ENCODE results near the gene SCNN1G. TPM values are rescaled to one million over a fixed set of nuclear protein-coding genes. Genes with fewer than 3 reads are reported as not detected.

Gene SCNN1G
- total RNA-seq, 1 experiment from 2014 or later, result 1.3 TPM

GRCh38 chr16:23223368-23223767 is 40.8 kb downstream of the SCNN1G start:
- DNase-seq (ENCODE audit: low spot score), result no peak
- ChIA-PET POLR2A (no interaction called here), CTCF (interaction anchor here (1.3 to 1.9 kb wide), 3 partner anchors 14 to 213 kb away, joined by 3 to 9 read pairs (median 5); no protein-coding TSS in a partner anchor)
- peak; percentile 47 for ATAC-seq
- H3K4me3 Mint-ChIP-seq, result no peak overlapping the region
- peaks cover 2% of the 10 kb centered on the region; the same call in 1 of the 2 replicates for H3K27me3 Mint-ChIP-seq (ENCODE audit: low read depth)
- peaks cover 12% of the 10 kb centered on the region for H3K9me3 Mint-ChIP-seq
- peaks cover 11% of the 10 kb centered on the region for H3K4me1 Mint-ChIP-seq
- TF ChIP-seq ZNF671 (CRISPR knock-in tag; IDR thresholded peaks at IDR 0.05) (no peak), ZNF425 (CRISPR knock-in tag; conservative IDR thresholded peaks at IDR 0.05) (no peak), ZNF219 (CRISPR knock-in tag; IDR thresholded peaks at IDR 0.05; ENCODE audit: borderline replicate concordance) (no peak), ZNF396 (CRISPR knock-in tag; IDR thresholded peaks at IDR 0.05; ENCODE audit: borderline replicate concordance) (no peak)
- no peak overlapping the region for H3K27ac Mint-ChIP-seq
- no peaks in the 10 kb centered on the region for H3K36me3 Mint-ChIP-seq

DNA sequence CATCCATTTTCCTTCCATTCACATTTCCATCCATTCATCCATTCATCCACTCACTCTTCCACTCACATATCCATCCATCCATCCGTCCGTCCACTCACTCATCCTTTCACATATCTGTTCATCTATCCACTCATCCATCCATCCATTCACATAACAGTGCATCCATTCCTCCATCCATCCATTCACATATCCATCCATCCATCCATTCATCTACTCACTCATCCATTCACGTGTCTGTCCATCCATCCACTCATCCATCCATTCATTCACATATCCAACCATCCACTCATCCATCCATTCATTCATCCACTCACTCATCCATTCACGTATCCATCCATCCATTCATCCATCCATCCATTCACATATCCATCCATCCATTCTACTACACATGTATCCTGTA is 42.6 kb downstream of the SCNN1G start:
- no peak for DNase-seq (ENCODE audit: low spot score)

GRCh38 chr16:23225634-23226033 is 43.1 kb downstream of the SCNN1G start:
- peaks cover 3% of the 10 kb centered on the region; the same call in 1 of the 2 replicates for H3K27me3 Mint-ChIP-seq (ENCODE audit: low read depth)
- POLR2A ChIA-PET, result no interaction called here
- TF ChIP-seq ZNF396 (CRISPR knock-in tag; IDR thresholded peaks at IDR 0.05; ENCODE audit: borderline replicate concordance), result no peak
- TF ChIP-seq EMX1 (CRISPR knock-in tag; IDR thresholded peaks at IDR 0.05), result no peak
- TF ChIP-seq NR2C2 (CRISPR knock-in tag; IDR thresholded peaks at IDR 0.05), result no peak
- TF ChIP-seq, protein P1, sequence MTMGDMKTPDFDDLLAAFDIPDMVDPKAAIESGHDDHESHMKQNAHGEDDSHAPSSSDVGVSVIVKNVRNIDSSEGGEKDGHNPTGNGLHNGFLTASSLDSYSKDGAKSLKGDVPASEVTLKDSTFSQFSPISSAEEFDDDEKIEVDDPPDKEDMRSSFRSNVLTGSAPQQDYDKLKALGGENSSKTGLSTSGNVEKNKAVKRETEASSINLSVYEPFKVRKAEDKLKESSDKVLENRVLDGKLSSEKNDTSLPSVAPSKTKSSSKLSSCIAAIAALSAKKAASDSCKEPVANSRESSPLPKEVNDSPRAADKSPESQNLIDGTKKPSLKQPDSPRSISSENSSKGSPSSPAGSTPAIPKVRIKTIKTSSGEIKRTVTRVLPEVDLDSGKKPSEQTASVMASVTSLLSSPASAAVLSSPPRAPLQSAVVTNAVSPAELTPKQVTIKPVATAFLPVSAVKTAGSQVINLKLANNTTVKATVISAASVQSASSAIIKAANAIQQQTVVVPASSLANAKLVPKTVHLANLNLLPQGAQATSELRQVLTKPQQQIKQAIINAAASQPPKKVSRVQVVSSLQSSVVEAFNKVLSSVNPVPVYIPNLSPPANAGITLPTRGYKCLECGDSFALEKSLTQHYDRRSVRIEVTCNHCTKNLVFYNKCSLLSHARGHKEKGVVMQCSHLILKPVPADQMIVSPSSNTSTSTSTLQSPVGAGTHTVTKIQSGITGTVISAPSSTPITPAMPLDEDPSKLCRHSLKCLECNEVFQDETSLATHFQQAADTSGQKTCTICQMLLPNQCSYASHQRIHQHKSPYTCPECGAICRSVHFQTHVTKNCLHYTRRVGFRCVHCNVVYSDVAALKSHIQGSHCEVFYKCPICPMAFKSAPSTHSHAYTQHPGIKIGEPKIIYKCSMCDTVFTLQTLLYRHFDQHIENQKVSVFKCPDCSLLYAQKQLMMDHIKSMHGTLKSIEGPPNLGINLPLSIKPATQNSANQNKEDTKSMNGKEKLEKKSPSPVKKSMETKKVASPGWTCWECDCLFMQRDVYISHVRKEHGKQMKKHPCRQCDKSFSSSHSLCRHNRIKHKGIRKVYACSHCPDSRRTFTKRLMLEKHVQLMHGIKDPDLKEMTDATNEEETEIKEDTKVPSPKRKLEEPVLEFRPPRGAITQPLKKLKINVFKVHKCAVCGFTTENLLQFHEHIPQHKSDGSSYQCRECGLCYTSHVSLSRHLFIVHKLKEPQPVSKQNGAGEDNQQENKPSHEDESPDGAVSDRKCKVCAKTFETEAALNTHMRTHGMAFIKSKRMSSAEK (CRISPR knock-in tag; IDR thresholded peaks at IDR 0.05; ENCODE audit: borderline replicate concordance), result no peak
- TF ChIP-seq STAT6 (CRISPR knock-in tag; conservative IDR thresholded peaks at IDR 0.05; ENCODE audit: low read depth), result no peak
- TF ChIP-seq, protein P2, sequence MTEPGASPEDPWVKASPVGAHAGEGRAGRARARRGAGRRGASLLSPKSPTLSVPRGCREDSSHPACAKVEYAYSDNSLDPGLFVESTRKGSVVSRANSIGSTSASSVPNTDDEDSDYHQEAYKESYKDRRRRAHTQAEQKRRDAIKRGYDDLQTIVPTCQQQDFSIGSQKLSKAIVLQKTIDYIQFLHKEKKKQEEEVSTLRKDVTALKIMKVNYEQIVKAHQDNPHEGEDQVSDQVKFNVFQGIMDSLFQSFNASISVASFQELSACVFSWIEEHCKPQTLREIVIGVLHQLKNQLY (CRISPR knock-in tag; IDR thresholded peaks at IDR 0.05), result no peak

More for the DNA sequence above, 42.6 kb downstream of the SCNN1G start:
- Mint-ChIP-seq H3K4me3 (no peak overlapping the region), H3K27me3 (ENCODE audit: low read depth) (peaks cover 3% of the 10 kb centered on the region; the same call in 1 of the 2 replicates), H3K27ac (peak overlapping the region; percentile 14), H3K36me3 (no peaks in the 10 kb centered on the region), H3K9me3 (peaks cover 12% of the 10 kb centered on the region), H3K4me1 (peaks cover 11% of the 10 kb centered on the region)
- ChIA-PET POLR2A (no interaction called here), CTCF (no interaction called here)
- no peak for ATAC-seq
- TF ChIP-seq KAT7 (CRISPR knock-in tag; IDR thresholded peaks at IDR 0.05; ENCODE audit: borderline replicate concordance) (no peak), CBFB (CRISPR knock-in tag; IDR thresholded peaks at IDR 0.05; ENCODE audit: low read depth) (no peak), CTCF (IDR thresholded peaks at IDR 0.05) (no peak), FOXP1 (CRISPR knock-in tag; IDR thresholded peaks at IDR 0.05; ENCODE audit: borderline replicate concordance) (no peak), SP1 (CRISPR knock-in tag; conservative IDR thresholded peaks at IDR 0.05) (no peak), CREM (CRISPR knock-in tag; IDR thresholded peaks at IDR 0.05) (no peak)
- TF ChIP-seq, protein P3, sequence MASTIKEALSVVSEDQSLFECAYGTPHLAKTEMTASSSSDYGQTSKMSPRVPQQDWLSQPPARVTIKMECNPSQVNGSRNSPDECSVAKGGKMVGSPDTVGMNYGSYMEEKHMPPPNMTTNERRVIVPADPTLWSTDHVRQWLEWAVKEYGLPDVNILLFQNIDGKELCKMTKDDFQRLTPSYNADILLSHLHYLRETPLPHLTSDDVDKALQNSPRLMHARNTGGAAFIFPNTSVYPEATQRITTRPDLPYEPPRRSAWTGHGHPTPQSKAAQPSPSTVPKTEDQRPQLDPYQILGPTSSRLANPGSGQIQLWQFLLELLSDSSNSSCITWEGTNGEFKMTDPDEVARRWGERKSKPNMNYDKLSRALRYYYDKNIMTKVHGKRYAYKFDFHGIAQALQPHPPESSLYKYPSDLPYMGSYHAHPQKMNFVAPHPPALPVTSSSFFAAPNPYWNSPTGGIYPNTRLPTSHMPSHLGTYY (CRISPR knock-in tag; IDR thresholded peaks at IDR 0.05), result no peak
- TF ChIP-seq, protein P4, sequence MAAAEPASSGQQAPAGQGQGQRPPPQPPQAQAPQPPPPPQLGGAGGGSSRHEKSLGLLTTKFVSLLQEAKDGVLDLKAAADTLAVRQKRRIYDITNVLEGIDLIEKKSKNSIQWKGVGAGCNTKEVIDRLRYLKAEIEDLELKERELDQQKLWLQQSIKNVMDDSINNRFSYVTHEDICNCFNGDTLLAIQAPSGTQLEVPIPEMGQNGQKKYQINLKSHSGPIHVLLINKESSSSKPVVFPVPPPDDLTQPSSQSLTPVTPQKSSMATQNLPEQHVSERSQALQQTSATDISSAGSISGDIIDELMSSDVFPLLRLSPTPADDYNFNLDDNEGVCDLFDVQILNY (CRISPR knock-in tag; IDR thresholded peaks at IDR 0.05), result no peak

More at GRCh38 chr16:23225634-23226033, 43.1 kb downstream of the SCNN1G start:
- CTCF ChIA-PET, result no interaction called here
- ATAC-seq, result no peak
- H3K4me1 Mint-ChIP-seq, result peaks cover 11% of the 10 kb centered on the region
- DNase-seq (ENCODE audit: low spot score), result no peak
- peaks cover 12% of the 10 kb centered on the region for H3K9me3 Mint-ChIP-seq
- no peak overlapping the region for H3K4me3 Mint-ChIP-seq
- no peak overlapping the region for H3K27ac Mint-ChIP-seq
- no peaks in the 10 kb centered on the region for H3K36me3 Mint-ChIP-seq

All from WTC11 (cell line).